Adrenal gland (tissue), 5 donors: Measurements from ENCODE around the gene DMD.

Source experiments
- CTCF ChIP-seq, 6 experiments: fragments of 450-650 bp in 4 of 6; fragments of 200-600 bp in 2 of 6; sonication (generic) in 1 of 6; IDR thresholded peaks; 1 replicate in 5 of 6; 2 replicates in 1 of 6; pipeline versions ENCODE4 v1.5.1 to v1.8.0; 2016 to 2021; ENCODE audit warnings: antibody characterized with exemption in 6 of 6, mild to moderate bottlenecking in 2 of 6, moderate library complexity in 1 of 6
- POLR2A ChIP-seq, 2 donors: fragments of 450-650 bp; IDR thresholded peaks; one replicate each; pipeline ENCODE4 v1.6.1; 2017; ENCODE audit warnings: antibody characterized with exemption in 2 of 2, mild to moderate bottlenecking in 2 of 2, moderate library complexity in 1 of 2
- donor health status: DM: no; HTN: no; CAD: no.

- TF ChIP-seq POLR2A (IDR thresholded peaks at IDR 0.05) (no peak), CTCF (IDR thresholded peaks at IDR 0.05) (no peak)
Measured at GRCh38 chrX:33171041-33171440, 40.3 kb downstream of the DMD start.
